Fibroblast of peridontal ligament (primary cell): ENCODE results near the gene PRAMEF25.
"Not testable (repeated sequence)": the region's sequence is repeated elsewhere in the genome, so short reads cannot be mapped to it uniquely, and the experiment has no call there.

Source experiments
- DNase-seq: peaks from one replicate; pipeline ENCODE4 v3.0.0-alpha.2; 2010; ENCODE audit errors: extremely low read depth

Gene PRAMEF25

DNA sequence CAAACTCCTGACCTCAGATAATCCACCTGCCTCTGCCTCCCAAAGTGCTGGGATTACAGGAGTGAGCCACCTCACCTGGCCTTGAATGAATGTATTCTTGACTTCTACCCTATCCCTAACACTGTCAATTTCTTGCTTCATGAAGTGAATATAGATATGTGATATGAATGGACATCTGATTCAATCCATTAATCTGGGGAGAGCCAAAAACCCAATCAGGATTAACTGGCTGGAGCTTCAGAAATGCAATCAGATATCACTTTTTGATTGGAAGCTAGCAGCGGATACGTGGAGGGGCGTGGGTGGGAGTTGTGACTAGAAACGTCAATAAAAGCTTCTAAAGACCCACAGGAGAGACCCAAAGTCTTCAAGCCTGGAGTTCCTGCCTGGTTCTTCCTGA is at the start of gene PRAMEF25:
TSS of gene PRAMEF25 (plus strand) at position 301 of the 400 bp plus-strand sequence. CDS start 2,920 bp downstream, outside the sequence.
- not testable (repeated sequence) for DNase-seq

- DNase-seq: not testable (repeated sequence)
Measured at GRCh38 chr1:13056475-13056874, 14.1 kb upstream of the PRAMEF25 start, which contains the start of gene PRAMEF27. PRAMEF27 (minus strand) TSS chr1:13056575; CDS start chr1:13053659, 2,916 bp downstream.

- not testable (repeated sequence) for DNase-seq
Measured at GRCh38 chr1:13116754-13117153, 46.2 kb downstream of the PRAMEF25 start, which contains the start of gene HNRNPCL2. HNRNPCL2 (minus strand) TSS chr1:13116854; CDS start chr1:13116400, 454 bp downstream.
